HFF-Myc (cell line): ENCODE data around the gene TNFRSF13B.
"Not testable (repeated sequence)": the region's sequence is repeated elsewhere in the genome, so short reads cannot be mapped to it uniquely, and the experiment has no call there.

ENCODE experiments used
- DNase-seq: peaks from one replicate; pipeline ENCODE4 v3.0.0-alpha.2; 2011; ENCODE audit warnings: low read depth; ENCODE audit errors: extremely low read depth
- H3K4me3 ChIP-seq: replicated peaks from 2 replicates; pipeline ENCODE4 v1.5.1; 2011; ENCODE audit warnings: low read depth, mild to moderate bottlenecking, control low read depth, low read length
- CTCF ChIP-seq: IDR thresholded peaks from 2 replicates; pipeline ENCODE4 v1.5.1; 2012; ENCODE audit warnings: mild to moderate bottlenecking, low read depth, low read length, control low read depth; ENCODE audit errors: missing control alignments

Gene TNFRSF13B

GRCh38 chr17:16905593-16906191, 66.2 kb downstream of the TNFRSF13B start:
- no peak for TF ChIP-seq CTCF
- peak; percentile 94 for DNase-seq
- no peak overlapping the region for H3K4me3 ChIP-seq

DNA sequence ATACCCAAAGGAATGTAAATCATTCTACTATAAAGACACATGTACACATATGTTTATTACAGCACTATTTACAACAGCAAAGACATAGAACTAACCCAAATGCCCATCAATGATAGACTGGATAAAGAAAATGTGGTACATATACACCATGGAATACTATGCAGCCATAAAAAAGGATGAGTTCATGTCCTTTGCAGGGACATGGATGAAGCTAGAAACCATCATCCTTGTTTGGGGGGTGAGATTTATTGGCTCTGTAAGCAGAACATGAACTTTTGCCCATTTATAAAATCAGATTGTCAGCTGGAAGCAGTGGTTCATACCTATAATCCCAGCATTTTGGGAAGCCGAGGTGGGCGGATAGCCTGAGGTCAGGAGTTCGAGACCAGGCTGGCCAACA, 68.8 kb downstream of the TNFRSF13B start:
- not testable (repeated sequence) for H3K4me3 ChIP-seq, DNase-seq

GRCh38 chr17:16900288-16900882, 71.5 kb downstream of the TNFRSF13B start:
- TF ChIP-seq CTCF, result no peak
- no peak overlapping the region for H3K4me3 ChIP-seq
- no peak for DNase-seq

- not testable (repeated sequence) for H3K4me3 ChIP-seq, DNase-seq
These were observed 74.6 kb downstream of the TNFRSF13B start for GRCh38 chr17:16897211-16897896.

- DNase-seq, H3K4me3 ChIP-seq: not testable (repeated sequence)
These were observed 75.7 kb downstream of the TNFRSF13B start for GRCh38 chr17:16896235-16896634.

DNA sequence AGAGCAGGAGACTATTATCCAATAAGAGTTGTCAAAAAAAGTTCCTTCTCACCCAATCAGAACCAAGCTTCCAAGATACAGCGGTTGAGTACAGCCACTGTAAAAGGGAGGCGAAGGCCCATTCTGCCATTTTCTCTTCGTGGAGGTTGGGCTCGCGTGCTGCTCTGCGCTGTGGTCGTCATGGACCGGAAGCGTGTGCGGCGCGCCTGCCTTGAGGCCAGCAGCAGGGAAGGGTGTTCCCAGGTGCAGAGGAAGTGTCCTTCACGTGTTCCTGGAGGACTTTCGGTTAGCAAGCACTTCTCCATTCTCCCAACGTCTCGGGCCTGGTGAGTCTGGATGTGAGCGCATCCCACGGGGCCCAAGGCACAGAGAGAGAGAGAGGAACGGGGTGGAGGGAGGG, 78.4 kb downstream of the TNFRSF13B start:
- not testable (repeated sequence) for H3K4me3 ChIP-seq, DNase-seq

GRCh38 chr17:16892876-16893454, 79.0 kb downstream of the TNFRSF13B start:
- H3K4me3 ChIP-seq, DNase-seq: not testable (repeated sequence)

DNA sequence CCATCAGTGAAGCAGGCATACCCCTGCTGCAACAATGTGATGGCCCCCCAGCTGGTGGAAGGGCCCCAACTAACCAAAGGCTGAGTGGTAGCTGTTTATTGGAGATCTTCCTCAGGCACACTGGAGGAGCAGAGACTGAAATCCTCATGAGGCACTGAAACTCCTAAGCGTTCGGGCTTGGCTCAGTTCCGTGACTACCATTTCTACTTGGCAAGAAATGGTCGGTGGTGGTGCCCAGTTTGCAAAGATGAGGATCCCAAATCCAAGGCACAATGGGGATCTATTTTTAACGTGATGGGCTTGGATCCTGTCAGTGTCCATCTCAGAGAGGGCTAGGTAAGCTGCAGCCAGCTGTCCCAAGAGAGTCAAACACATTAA, 82.8 kb downstream of the TNFRSF13B start:
- H3K4me3 ChIP-seq, result no peak overlapping the region
- DNase-seq, result no peak
- no peak for TF ChIP-seq CTCF
